NOMO-1 treated with DMSO at 0.1 percent for 48 hours (cell line): ENCODE results near the gene NAB2.

Source experiments
- DNase-seq: peaks from one replicate; lab custom pipeline; 2025; ENCODE audit not compliant: unreplicated experiment; lab: John Stamatoyannopoulos, UW

The NAB2 gene

DNA sequence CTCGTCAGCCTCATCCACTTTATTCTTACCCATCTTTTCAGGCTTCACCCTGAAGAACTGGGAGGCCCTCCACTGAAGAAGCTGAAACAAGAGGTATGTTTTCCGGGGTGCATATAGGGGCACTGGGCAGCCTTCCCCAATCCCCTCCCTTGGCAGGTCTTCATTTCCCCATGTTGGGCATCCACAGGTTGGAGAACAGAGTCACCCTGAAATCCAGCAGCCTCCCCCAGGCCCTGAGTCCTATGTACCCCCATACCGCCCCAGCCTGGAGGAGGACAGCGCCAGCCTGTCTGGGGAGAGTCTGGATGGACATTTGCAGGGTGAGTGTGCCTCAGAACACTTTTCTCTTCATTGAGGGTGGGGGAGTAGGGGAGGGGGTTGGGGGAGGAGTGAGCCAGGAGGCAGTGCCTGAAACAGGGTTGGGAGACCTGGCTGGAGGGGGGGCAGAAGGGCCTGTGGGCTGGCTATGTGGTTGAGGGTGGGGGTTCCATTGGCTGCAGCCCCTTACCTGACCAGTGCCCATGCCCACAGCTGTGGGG, 4.0 kb downstream of the NAB2 start:
- DNase-seq = no peak

DNA sequence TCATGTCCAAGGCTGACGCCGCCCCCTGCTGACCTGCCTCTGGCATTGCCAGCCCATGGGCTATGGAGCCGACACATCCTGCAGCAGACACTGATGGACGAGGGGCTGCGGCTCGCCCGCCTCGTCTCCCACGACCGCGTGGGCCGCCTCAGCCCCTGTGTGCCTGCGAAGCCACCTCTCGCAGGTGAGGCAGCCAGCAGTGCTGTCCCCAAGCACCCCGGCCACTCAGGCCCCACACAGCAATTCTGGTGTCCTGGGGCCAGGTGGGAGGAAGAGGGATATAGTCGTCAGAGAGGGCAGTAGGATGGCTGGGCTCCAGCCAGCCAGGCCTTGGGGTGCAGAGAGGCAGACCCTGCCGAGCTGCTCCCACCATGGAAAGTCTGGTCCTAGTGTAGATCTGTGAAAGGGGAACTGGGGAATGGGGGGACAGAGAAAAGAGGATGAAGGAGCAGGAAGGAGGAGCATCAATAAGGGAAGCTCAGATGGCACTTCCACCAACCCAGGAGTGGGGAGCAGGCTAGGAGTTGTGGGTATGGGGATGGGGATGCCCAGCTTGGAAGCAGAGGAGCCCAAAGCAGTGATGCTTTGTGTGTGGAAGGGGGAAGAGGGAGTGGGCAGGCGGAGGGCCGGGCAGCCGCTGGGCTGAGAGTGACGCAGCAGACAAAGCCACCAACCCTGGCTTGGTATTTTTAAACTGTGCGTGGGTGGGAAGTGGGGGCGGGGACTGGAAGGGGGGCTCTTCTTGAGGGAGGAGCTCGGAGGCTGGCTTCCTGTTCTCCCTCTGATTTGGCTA, 4.7 kb downstream of the NAB2 start:
- DNase-seq = peak; percentile 26

DNA sequence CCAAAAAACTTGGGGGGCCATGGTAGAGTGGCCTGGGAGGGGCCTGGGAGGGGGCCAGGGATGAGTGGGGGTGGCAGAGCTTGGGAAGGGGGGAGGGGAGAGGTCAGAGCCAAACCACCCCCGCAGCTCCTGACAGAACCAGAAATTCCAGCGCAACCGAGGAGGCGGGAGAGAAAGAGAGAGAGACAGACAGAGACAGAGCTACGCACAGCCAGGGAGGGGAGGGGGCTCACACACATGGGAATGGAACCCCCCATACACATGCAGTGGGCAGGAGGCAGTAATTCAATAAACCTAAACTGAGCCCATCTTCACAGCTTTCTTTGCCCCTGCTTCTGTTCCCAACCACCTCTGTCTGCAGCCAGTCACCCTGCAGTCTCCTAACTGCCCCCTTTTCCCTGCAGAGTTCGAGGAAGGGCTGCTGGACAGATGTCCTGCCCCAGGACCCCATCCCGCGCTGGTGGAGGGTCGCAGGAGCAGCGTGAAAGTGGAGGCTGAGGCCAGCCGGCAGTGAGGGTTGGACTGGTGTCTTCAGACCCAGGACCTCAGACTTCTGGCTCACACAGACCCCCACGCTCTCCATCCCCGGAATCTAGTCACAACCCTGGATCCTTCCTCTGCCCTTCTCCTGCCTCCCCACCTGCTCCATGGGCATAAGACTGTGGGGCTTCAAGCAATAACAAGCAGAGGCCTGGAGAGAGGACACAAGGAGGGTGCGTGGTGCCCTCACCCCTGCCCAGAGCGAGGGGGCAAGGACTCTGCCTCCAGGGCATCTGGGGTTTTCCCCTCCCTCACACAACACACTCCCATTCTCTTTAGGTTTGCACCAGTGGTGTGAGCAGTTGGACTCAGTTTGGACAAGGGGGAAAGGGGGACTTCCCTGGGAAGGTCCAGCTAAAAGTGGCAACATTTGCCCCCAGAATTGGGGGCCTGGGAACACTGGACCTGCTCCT, 5.6 kb downstream of the NAB2 start:
- no peak for DNase-seq

DNA sequence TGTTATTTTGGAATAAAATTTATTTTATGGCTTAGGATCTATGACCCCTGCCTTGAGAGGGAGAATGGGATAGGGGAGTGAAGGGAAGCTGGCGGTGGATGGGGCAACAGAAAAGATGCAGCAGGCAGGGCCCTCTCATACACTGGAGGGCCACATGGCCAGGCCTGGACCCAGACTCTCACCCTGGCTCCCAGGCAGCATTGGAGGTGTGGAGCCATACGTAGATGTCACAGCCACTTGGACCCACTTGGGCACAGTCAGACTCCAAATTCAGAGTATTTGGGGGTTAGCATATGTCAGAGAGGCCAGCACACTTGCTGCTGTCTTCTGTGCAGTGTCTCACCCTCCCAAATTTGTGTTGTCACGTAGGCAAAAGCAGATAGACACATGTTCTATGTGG, 6.5 kb downstream of the NAB2 start:
- no peak for DNase-seq

DNA sequence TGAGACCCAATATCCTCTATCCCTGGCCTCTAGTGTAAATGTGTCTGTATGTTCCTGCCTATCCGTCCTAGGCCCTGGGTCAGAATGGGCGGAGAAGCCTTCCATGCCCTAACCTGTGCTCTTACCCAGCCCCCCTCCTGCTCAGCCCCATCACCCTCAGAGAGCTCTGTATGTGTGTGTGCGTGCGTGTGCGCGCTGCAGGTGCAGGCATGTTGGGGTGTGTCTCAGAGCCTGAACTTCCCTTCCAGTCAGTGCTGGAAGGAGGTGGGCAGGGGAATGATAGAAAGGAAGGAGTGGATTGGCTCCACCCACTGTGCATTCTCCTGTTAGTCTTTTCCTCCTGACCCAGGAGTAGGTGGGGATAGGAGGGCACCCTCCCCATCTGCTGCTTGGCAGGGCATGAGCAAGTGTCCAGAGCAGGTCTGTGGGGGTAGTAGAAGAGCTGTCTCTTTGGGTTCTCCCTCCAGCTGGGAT, 7.2 kb downstream of the NAB2 start:
- no peak for DNase-seq

DNA sequence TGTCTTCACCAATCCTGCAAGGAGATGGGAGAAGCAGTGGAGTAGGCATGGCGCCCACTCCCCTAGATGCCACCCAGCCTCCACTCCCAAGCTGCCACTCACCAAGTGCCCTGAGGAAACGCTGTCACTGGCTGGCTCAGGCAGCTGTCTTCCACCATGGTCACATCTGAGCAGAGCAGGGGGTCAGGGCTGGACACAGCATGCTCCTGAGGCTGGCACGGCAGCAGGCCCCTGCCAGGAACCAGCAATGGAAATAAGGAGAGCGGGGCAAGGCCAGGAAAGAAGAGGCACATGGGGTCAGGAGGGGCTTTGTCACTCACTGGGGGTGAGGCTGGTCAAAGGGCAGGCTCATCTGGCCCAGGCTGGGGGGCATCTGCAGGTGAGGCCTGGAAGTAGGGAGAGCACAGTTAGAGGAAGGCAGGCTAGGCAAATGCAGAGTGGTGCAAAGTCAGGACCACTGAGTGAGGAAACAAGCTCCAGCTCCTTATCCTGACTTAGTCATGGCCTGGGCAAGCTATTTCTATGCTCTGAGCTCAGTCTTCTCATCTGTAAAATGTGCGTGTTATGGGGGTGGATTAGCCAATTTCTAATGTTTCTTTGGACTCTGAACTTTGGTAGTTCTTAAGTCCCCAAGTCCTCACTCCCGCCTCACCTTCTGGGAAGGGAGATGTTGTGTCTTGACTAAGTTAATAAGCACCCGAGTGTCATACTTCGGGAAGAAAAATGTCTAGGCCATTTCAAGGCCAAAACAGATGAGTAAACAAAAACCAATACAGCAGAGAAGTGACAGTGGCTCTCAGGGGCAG, 8.0 kb downstream of the NAB2 start:
- no peak for DNase-seq

DNA sequence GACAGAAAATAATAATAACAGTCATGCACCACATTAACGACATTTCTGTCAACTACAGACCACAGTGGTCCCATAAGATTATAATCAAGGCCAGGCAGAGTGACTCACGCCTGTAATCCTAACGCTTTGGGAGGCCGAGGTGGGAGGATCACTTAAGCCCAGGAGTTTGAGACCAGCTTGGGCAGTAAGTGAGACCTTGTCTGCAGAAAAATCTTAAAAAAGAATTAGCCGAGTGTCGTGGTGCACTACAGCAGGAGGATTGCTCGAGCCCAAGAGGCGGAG, 8.6 kb downstream of the NAB2 start:
- no peak for DNase-seq

DNA sequence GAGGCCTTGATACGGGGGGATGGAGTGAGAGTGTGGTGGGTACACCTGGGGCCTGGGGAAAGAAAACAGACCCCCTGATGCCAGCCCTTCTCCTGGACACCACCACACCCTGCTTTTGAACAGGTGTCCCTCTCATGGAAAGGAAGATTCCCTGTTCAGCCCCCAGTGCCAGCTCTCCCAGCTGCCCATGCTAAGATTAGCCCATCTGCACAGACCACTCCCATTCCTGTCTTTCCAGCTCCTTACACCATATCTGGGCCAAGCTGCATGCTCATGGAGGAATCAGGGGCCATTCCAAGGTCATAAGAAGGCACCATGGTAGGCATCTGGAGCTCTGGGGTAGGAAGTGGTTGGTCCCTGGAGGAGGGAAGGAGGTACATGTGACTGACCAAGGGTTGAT, 9.6 kb downstream of the NAB2 start:
- no peak for DNase-seq

DNA sequence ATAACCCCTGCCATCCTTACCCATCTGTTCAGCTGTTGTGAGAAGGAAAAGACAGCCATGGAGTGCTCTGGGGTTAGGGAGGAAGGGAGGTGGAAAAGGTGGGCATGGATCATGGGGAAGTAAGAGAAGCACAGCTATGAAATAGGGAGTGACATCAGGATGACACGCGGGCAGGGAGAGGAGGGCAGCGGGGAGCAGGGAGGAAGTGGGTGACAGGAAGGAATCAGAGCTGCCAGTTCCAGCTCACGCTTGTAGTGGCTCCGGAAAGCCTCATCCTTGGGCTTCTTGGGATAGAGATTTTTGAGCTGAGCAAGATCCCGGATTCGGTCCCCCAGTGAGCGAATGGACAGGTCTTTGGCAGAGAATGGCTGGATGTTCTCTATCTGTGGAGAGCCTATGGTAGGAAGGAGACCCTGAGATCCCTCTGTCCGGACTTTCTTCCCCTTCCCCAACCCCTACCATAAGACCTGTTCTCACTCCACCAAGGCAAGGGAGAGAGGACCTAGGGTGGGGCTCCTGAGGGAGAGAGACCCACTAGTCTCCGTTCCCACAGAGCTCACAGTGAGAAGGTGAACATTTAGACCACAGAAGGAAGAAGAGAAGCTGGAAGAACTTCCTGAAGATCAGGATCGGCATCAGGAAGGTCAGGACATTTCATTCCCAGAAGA, 10.3 kb downstream of the NAB2 start:
- no peak for DNase-seq

DNA sequence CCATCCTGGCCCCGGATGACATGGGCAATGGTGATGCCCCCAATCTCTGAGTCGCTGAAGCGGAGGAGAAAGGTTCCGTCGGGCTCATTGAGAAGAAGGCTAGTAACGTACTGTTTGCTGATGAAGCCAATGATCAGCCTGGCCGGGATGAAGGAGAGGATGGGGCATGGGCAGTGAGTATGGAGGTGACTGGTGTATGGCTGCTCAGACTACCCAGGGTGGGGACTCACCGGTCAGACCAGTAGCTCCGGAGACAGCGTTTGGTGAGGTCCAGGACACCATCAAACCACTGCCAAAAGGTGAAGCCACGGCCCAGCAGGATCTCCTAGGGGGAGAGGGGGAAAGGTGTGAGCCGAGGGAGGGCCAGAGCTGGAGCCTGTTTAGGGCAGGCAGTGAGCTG, 10.9 kb downstream of the NAB2 start:
- no peak for DNase-seq

DNA sequence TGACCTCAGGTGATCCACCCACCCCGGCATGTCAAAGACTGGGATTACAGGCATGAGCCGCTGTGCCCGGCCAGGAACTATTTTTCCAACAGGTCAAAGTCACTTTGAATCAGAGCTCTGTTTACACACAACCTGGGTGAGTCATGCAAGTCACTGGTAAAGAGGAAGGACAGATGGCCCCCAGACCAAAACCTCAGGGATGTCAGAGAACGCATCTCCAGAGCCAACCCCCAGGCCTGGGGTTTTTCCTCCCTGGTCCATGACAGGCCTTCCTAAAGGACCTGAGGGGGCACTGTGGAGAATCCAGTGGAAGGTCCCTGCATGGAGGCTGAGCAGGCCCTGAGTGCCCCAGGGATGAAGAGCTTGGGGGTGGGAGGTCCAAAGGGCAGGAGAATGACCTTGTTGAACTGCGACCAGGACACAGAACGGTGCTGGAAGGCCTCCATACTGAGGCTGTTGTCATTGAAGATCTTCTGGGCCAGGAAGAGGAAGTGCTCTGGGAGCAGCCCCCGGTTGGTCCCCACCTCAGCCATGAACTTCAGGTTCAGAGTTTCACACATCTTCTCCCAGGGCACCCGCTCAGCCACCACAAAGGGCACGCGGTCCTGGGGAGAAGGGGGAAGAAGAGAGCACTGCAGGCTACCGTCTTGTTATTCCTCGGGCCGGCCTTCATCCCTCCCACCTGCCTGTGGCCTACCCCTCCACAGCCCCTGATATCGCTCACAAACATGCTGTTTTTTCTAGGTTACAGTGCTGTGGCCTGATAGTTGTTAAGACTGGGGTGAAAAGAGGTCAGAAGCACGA, 13.2 kb downstream of the NAB2 start:
- no peak for DNase-seq

DNA sequence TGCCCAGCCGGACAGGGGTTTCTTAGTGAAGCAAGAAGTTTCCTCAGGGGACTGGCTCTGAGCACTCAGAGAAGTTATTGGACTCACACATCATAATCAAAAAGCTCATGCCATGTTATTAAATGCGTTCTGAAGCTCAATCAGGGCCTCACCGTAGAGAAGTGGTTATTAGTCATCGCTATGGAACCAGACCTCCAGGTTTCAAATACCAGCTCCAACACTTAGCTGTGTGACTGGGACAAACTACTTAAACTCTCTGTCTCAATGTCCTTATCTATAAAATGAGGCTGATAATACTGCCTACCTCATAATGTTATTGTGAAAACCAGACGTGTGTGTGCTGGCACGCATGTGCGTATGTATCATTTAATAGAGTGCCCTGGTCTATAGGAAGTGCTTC, 14.9 kb downstream of the NAB2 start:
- DNase-seq = no peak

DNA sequence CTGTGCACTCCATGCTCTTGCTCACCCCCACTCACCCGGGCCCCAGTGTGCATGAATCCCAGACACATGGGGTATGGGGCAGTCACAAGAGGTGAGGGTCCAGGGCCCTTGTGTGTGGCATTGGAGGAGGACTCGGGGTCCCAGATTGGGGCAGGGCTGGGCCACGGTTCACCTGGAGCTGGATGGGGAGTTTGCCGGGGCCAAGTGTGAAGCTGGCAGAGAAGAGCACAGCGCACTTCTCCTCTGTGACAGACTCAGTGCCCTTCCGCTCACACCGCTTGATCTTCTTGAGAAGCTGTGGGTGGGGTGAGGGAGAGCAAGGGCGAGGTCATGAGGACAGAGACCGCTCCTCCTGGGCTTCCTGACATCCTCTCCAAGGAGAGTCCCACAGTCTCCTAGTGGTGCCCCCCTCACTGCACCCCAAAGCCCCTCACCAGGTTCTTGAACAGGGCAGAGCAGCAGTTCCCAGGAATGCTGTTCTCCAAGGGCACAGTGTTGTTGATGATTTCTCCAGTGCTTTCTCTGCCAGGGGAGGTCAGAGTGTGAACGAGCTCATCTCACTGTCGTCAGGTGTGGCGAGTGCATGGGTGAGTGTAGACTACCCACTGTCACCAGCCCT, 15.5 kb downstream of the NAB2 start:
- no peak for DNase-seq

DNA sequence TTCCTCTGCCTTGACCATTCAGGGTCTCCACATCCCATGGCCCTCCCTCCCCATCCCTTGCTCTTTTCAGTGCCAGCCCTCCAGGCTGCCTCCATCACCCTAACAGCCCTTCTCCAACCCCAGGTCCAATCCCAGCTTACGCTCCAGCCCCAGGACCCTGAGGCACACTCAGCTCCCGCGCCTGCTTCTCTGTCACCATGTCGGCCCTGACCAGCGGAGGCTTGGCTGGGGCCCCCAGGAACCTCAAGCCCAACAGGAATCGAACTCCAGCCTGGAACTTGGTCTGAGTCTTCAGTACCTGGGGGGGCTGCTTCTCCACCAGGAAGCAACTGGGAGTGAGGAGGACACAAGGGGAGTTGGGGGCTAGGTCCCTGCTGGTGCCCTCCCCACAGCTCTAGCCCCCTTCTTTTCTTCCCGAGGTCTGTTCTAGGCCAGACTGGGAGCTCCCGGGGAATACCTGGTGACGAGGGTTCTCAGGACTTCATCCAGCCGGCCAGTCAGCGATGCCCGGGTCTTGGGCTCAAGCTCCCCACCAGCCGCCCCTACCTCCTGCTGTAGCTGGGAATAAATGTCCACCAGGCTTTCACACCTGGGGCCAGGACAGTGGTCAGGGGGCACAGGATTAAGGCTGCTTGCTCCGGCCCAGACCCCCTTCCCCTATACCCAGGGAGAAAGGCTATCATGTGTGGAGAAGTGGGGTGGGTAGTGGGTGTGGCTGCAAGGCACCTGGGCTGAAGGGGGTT, 16.3 kb downstream of the NAB2 start:
- DNase-seq = no peak

DNA sequence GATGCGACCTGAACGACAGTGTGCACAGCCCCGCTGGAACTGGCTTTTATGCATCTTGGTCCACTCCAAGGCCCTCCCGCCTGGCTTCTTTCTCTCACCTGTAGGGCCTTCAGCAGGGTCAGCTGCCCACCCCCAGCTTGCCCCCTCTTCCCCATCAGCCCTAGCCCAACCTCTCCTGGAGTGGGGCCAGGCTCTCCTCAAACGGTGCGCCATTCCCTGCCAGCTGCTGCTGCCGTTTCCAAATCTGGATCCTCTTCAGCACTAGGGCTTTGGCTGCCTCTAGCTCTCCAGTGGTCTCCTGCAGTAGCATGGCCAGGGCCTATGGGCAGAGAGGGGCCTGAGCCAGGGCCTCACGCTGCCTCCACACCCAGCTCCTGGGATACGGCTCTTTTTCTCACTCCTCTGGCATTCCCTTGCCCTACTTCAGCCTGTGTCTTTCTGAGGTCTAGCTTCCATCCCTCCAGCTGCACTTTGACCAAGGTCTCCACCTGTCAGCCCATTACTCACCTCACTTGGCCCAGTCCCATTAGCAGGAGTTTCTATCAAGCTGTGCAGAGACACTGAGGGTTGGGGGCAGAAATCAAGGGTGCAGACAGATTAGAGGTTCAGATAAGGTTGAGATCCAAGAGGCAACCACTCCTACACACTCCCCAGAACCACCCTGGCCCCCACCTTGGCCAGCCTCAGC, 17.3 kb downstream of the NAB2 start:
- no peak for DNase-seq

DNA sequence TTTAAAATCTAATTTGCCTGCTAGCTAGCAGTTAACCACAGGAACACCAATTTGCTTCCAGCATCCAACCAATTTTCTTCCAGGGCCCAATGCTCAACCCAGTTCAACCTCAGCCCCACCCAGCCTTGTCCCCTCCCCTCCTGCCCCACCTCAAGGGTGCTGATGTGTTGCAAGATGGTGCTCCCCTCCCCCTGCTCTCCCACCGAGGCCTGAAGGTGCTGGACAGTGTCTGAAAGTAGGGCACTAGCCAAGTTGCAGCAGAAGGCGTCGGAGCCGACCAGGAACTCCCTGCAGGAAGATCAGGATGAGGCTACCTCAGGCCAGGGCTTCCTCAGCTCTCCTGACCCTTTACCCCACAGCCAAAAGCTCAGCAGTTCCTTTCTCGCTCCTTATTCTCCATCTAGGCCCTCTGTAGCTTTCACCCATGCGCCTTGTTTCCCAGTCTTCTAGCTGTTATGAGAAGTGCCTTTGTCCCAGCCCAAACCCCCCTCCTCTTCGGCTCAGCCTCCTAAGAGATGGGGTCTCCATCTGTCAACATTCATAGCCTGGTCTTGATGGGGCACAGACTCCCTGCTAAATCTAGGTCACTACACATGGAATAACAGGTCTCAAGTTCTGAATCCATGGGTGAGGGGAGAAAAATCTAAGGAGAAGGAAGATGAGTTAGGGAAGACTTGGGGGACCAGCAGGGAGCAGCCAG, 18.7 kb downstream of the NAB2 start:
- DNase-seq = no peak
